Peyer's patch (tissue), 4 donors: ENCODE data around the gene UQCR11. TPM values are rescaled to one million over a fixed set of nuclear protein-coding genes. Genes with fewer than 3 reads are reported as not detected.

ENCODE experiments used
- DNase-seq, 3 donors: peaks; one replicate each; pipeline ENCODE4 v3.0.0-alpha.2; 2017 to 2019
- H3K27ac ChIP-seq, 4 donors: fragments of 200-600 bp; sonication (generic); one replicate each; pipeline ENCODE4 v1.5.1; 2016 to 2019
- H3K27me3 ChIP-seq, 2 donors: fragments of 200-600 bp; sonication (generic); one replicate each; pipeline ENCODE4 v1.5.1; 2019
- H3K36me3 ChIP-seq, 3 donors: fragments of 200-600 bp; sonication (generic); one replicate each; pipeline ENCODE4 v1.5.1; 2016 to 2019
- H3K4me1 ChIP-seq, 4 donors: fragments of 200-600 bp; sonication (generic); one replicate each; pipeline ENCODE4 v1.5.1; 2016 to 2019
- H3K4me3 ChIP-seq, 4 donors: fragments of 200-600 bp; sonication (generic); 1 replicate in 3 of 4; 2 replicates in 1 of 4; pipeline ENCODE4 v1.5.1; 2016 to 2019; ENCODE audit warnings: mild to moderate bottlenecking in 1 of 4
- H3K9me3 ChIP-seq, 4 donors: fragments of 200-600 bp; sonication (generic); one replicate each; pipeline ENCODE4 v1.5.1; 2016 to 2019; ENCODE audit warnings: mild to moderate bottlenecking in 1 of 4
- CTCF ChIP-seq, 6 experiments: fragments of 450-650 bp in 4 of 6; fragments of 200-600 bp in 2 of 6; sonication (generic) in 1 of 6; IDR thresholded peaks; one replicate each; pipeline ENCODE4 v1.5.1; 2017 to 2019; ENCODE audit warnings: antibody characterized with exemption in 6 of 6, mild to moderate bottlenecking in 3 of 6, moderate library complexity in 1 of 6
- POLR2A ChIP-seq, 2 donors: fragments of 450-650 bp; IDR thresholded peaks; one replicate each; pipeline ENCODE4 v1.5.1; 2017; ENCODE audit warnings: antibody characterized with exemption in 2 of 2, mild to moderate bottlenecking in 2 of 2, moderate library complexity in 2 of 2
- total RNA-seq, 4 donors: library from RNA; depleted of rRNA; stranded (reverse); fragments of >200 nt; gene quantifications; one replicate each; pipeline ENCODE4 v1.1.0, GENCODE V29; 2016

The UQCR11 gene
- total RNA-seq, 4 donors from 2014 or later, result 59.8 to 122 (median 94.3) TPM

- TF ChIP-seq CTCF (IDR thresholded peaks at IDR 0.05) (no peak), POLR2A (IDR thresholded peaks at IDR 0.05) (no peak)
- no peak overlapping the region for H3K27ac ChIP-seq
- H3K9me3 ChIP-seq, result no peaks in the 10 kb centered on the region
- H3K36me3 ChIP-seq, result peaks cover 0 to 53% (median 0%) of the 10 kb centered on the region in 3 donors
- DNase-seq, result no peak
- H3K4me3 ChIP-seq, result no peak overlapping the region
- H3K4me1 ChIP-seq, result peaks cover 0 to 17% (median 3%) of the 10 kb centered on the region in 4 donors
- no peaks in the 10 kb centered on the region for H3K27me3 ChIP-seq
Observed at GRCh38 chr19:1629256-1629808, 24.1 kb upstream of the UQCR11 start.

- Histone ChIP-seq H3K4me3 (no peak overlapping the region), H3K9me3 (no peaks in the 10 kb centered on the region), H3K27me3 (no peaks in the 10 kb centered on the region), H3K27ac (no peak overlapping the region), H3K36me3 (peaks cover 0 to 62% (median 0%) of the 10 kb centered on the region in 3 donors), H3K4me1 (peaks cover 0 to 2% (median 0%) of the 10 kb centered on the region in 4 donors)
- TF ChIP-seq CTCF (IDR thresholded peaks at IDR 0.05), result no peak
- TF ChIP-seq POLR2A (IDR thresholded peaks at IDR 0.05), result no peak
- DNase-seq, result no peak
Observed at GRCh38 chr19:1627194-1627593, 21.9 kb upstream of the UQCR11 start.

GRCh38 chr19:1626417-1627010 lies 21.3 kb upstream of the UQCR11 start:
- Histone ChIP-seq H3K36me3 (peaks cover 0 to 62% (median 0%) of the 10 kb centered on the region in 3 donors), H3K4me1 (no peaks in the 10 kb centered on the region), H3K4me3 (no peak overlapping the region), H3K27ac (no peak overlapping the region), H3K27me3 (no peaks in the 10 kb centered on the region), H3K9me3 (no peaks in the 10 kb centered on the region)
- no peak for DNase-seq
- TF ChIP-seq POLR2A (IDR thresholded peaks at IDR 0.05) (no peak), CTCF (IDR thresholded peaks at IDR 0.05) (no peak)

- H3K9me3 ChIP-seq, result no peaks in the 10 kb centered on the region
- H3K27me3 ChIP-seq, result no peaks in the 10 kb centered on the region
- H3K4me1 ChIP-seq, result no peaks in the 10 kb centered on the region
- peak in 2 of 3 donors; percentile 57 to 77 for DNase-seq
- H3K27ac ChIP-seq, result no peak overlapping the region
- no peak overlapping the region for H3K4me3 ChIP-seq
- TF ChIP-seq POLR2A (IDR thresholded peaks at IDR 0.05) (no peak), CTCF (IDR thresholded peaks at IDR 0.05) (peak; percentile 43 to 75 (median 62))
- H3K36me3 ChIP-seq, result peaks cover 0 to 61% (median 0%) of the 10 kb centered on the region in 3 donors
Observed at GRCh38 chr19:1624458-1624857, 19.2 kb upstream of the UQCR11 start.

GRCh38 chr19:1622541-1622940 lies 17.3 kb upstream of the UQCR11 start:
- DNase-seq, result no peak
- Histone ChIP-seq H3K27ac (no peak overlapping the region), H3K36me3 (peaks cover 0 to 69% (median 0%) of the 10 kb centered on the region in 3 donors), H3K9me3 (no peaks in the 10 kb centered on the region), H3K4me1 (peaks cover 0 to 4% (median 0%) of the 10 kb centered on the region in 4 donors), H3K4me3 (no peak overlapping the region), H3K27me3 (no peaks in the 10 kb centered on the region)
- no peak for TF ChIP-seq POLR2A (IDR thresholded peaks at IDR 0.05)
- no peak for TF ChIP-seq CTCF (IDR thresholded peaks at IDR 0.05)
